LNCaP clone FGC (cell line): Measurements from ENCODE around the gene CEMIP2.

Experiments
- DNase-seq: peaks from one replicate; pipeline ENCODE4 v3.0.0-alpha.2; 2011; ENCODE audit warnings: low read depth
- H3K4me3 ChIP-seq: 2 replicates; pipeline ENCODE4 v1.5.1; 2011; ENCODE audit warnings: mild to moderate bottlenecking, low read depth, low read length, control low read depth
- CTCF ChIP-seq: IDR thresholded peaks from 2 replicates; pipeline ENCODE4 v1.5.1; 2012; ENCODE audit warnings: mild to moderate bottlenecking; ENCODE audit not compliant: control insufficient read depth, insufficient read depth; ENCODE audit errors: extremely low read depth

Gene CEMIP2

DNA sequence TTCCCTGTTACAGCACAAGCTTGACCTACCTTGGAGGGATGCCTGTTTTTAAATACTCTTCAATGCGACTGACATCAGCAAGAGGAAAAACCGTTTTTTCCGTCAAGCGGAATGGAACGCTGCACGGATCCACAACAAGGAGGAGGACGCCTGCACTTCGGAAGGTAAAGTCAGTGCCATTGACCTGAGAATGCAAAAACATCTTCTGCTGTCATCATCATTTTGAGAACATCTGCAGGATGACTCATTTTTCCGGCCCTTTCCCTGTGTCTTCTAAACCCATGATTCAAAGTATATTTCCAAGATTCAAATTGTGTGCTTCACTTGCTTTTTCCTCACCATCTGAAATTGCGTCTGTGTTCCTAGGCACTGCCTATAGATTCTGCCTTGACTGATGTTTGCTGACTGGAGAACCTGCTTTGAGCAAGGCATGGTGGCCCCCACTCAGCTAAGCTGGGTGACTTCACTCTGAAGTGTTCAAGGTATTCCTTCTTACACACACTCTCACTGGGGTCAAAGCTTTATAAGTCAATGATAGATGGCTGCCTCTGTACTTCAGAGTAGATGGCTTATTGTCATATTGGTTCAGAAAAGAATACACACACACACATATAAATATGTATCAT lies 78.1 kb downstream of the CEMIP2 start:
- TF ChIP-seq CTCF, result no peak
- H3K4me3 ChIP-seq, result no peak overlapping the region
- no peak for DNase-seq

GRCh38 chr9:71687676-71688075 lies 80.6 kb downstream of the CEMIP2 start:
- no peak for TF ChIP-seq CTCF
- H3K4me3 ChIP-seq, result no peak overlapping the region
- DNase-seq, result no peak

DNA sequence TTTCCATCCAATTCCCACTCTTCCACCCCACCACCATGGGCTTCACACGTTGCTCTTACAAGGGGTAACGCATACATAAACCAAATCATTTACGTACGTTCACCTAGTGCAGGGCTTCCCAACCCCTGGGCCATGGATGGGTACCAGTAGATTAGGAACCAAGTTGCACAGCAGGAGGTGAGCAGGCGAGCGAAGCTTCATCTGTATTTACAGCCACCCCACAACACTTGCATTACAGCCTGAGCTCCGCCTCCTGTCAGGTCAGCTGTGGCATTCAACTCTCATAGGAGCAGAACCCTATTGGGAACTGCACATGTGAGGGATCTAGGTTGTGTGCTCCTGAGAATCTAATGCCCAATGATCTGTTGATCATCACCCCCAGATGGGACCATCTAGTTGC lies 82.3 kb downstream of the CEMIP2 start:
- H3K4me3 ChIP-seq, result no peak overlapping the region
- DNase-seq, result no peak
- TF ChIP-seq CTCF, result no peak

DNA sequence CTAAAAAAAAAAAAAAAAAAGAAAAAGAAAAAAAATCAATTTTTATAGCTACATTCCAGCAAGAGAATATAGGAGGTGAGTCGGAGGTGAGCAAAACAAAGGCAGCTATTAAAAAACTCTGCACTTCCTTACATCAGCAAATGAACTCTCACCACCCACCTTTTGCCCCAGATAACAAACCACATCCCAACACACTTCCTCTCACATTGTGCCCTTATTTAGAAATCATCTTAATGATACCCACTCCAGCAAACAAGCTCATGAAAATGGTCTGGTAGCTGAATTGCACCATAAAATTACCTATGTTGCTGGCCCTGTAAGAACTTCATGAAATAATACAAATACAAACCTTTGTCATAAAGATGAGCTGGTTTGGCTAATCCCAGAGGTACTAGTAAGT lies 82.9 kb downstream of the CEMIP2 start:
- H3K4me3 ChIP-seq, result no peak overlapping the region
- DNase-seq, result no peak

GRCh38 chr9:71684566-71684965 lies 83.7 kb downstream of the CEMIP2 start:
- no peak overlapping the region for H3K4me3 ChIP-seq
- TF ChIP-seq CTCF, result no peak
- no peak for DNase-seq

More for the DNA sequence above, 82.9 kb downstream of the CEMIP2 start:
- TF ChIP-seq CTCF, result no peak

DNA sequence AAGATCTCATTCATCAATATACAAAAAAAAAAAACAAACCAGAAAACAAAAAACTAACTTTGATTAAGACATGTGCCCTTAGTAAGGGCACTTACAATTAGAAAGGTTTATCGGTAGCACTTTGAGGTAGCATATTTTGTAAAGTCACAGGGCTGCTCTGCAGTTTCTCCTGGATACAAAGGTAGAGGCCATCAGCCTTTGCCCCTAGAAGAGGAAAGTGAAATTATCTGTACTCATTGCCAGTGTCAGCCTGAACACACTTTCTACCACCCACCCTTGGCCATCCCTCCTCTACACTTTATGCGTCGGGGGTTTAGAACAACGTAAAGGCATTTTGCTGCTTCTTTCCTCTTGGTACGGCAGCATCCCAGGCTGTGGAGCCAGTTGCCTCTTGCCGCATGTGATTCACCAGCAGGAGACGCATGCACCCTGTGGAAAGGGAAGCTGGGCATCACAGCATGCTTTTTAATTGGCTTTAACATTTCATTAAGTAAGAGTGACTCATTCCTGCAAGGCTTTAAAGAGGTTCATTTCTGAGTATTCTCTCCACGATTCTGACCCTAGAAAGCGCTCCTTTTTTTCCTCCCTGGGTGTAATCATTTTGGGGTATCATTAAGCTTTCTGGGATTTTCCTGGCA lies 84.6 kb downstream of the CEMIP2 start:
- TF ChIP-seq CTCF, result 0 out of 2 replicates have a peak, but pooled peaks have one; percentile 9
- DNase-seq, result no peak
- no peak overlapping the region for H3K4me3 ChIP-seq
